Epithelial cell of esophagus (primary cell): ENCODE data around the gene ACER2.
"Not testable (repeated sequence)": the region's sequence is repeated elsewhere in the genome, so short reads cannot be mapped to it uniquely, and the experiment has no call there.

Experiments
- DNase-seq: peaks from one replicate; pipeline ENCODE4 v3.0.0; 2010; ENCODE audit warnings: low read depth
- H3K4me3 ChIP-seq: 2 replicates; pipeline ENCODE4 v1.5.1; 2011; ENCODE audit warnings: mild to moderate bottlenecking, low read length, control low read depth
- TF ChIP-seq, protein P1 (sequence below): IDR thresholded peaks from 2 replicates; pipeline ENCODE4 v1.5.1; 2011; ENCODE audit warnings: low read depth, mild to moderate bottlenecking, low read length, control low read depth, inconsistent platforms; ENCODE audit not compliant: insufficient read depth; ENCODE audit errors: missing control alignments

The ACER2 gene

DNA sequence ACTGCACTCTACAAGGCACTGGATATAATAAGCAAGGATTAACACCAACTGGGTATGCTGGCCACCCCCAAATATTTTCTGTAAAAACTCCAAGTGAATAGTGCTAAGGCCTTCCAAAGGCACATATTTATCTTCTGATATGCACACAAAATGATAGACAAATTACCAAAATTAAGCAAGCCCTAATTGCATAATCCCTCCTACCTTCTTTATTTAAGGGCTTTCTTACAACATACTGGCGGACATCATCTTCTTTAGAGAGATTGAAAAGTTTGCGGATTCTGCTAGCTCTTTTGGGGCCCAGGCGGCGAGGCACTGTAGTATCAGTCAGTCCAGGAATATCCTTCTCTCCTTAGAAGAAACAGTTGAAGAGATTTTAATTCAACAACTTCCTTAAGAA, 30.6 kb upstream of the ACER2 start:
- H3K4me3 ChIP-seq: peak overlapping the region; percentile 89
- no peak for DNase-seq
- TF ChIP-seq, protein P1, sequence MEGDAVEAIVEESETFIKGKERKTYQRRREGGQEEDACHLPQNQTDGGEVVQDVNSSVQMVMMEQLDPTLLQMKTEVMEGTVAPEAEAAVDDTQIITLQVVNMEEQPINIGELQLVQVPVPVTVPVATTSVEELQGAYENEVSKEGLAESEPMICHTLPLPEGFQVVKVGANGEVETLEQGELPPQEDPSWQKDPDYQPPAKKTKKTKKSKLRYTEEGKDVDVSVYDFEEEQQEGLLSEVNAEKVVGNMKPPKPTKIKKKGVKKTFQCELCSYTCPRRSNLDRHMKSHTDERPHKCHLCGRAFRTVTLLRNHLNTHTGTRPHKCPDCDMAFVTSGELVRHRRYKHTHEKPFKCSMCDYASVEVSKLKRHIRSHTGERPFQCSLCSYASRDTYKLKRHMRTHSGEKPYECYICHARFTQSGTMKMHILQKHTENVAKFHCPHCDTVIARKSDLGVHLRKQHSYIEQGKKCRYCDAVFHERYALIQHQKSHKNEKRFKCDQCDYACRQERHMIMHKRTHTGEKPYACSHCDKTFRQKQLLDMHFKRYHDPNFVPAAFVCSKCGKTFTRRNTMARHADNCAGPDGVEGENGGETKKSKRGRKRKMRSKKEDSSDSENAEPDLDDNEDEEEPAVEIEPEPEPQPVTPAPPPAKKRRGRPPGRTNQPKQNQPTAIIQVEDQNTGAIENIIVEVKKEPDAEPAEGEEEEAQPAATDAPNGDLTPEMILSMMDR: no peak

DNA sequence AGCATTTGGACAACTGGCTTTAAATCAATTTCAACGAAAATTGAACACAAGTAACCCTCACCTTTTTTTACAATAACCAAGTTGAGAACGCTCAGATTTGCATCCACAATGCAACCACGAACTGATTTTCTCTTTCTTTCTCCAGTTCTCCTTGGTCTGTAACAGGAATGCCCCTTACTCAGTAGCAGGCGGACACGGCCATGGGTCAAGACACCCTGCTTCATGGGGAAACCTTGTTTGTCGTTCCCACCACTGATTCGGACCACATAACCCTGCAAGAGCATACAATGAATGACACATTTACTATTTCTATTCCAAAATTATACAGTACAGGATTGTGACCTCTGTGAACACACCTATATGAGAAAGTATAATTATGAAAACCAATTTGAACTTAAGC, 30.2 kb upstream of the ACER2 start:
- H3K4me3 ChIP-seq: peak overlapping the region; percentile 89
- DNase-seq: no peak
- TF ChIP-seq, protein P1: no peak

DNA sequence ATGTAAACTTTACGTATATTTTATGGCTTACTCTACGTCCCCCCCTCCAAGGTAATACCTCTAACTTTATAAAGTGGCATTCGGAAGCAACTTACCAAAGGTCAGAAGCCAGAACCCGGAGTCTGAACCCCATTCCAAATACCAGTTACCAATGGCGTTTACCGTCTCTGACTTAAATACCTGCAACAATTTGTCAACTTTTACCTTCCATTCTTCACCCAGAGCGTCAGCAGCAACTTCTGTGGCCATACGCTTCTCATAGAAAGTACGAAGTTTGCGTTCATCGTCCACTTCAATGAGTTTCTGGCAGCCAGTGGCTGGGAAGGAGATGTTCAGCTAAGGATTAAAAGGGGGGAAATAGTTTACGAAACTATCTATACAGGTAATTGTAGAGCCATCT, 29.5 kb upstream of the ACER2 start:
- TF ChIP-seq, protein P1: no peak
- no peak for DNase-seq
- peak overlapping the region; percentile 89 for H3K4me3 ChIP-seq

DNA sequence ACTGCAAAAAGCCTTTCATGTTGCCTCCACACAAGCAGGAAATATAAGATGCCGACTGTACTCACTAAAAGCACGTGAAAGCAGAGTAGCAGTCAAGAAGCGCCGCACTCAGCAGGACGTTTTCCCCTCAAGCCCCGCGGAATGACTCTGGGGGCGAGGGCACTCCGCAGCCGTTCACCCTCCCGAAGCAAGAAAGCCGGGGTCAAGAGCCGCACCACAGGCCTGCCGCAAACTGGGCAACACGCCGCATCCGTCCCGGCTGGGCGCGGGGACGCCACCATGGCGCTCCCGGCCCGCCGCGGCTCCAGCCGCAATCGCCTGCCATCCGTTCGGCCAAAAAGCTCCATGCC, 29.1 kb upstream of the ACER2 start:
- peak; percentile 24 for DNase-seq
- peak overlapping the region; percentile 89 for H3K4me3 ChIP-seq
- TF ChIP-seq, protein P1: no peak

DNA sequence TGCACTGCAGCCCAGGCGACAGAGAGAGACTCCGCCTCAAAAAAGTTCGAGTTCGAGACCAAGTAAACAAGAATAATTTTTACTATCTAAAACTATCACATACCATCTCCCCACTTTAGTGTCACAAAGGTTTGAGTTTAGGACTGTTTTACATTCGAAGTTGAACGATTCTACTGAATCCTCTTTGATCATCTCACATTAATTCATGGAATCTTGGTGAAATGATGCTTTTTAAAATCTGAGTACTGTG, 28.1 kb upstream of the ACER2 start:
- TF ChIP-seq, protein P1: no peak
- peak overlapping the region; percentile 89 for H3K4me3 ChIP-seq
- DNase-seq: no peak

DNA sequence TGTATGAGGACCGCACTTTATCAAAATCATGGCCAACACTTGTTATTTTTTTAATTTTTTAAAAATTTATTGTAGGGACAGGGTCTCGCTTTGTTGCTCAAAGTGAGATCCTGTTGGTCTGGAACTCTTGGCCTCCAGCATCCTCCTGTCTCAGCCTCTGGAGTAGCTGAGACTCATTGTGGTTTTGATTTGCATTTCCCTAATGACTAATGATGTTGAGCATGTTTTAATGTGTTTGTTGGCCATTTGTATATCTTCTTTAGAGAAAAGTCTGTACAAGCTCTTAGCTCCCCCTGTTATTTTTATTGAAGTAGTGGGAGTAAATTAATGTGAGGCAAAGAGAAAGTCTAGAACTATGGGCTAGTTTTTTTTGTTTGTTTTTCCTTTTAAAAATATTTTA, 27.2 kb upstream of the ACER2 start:
- no peak overlapping the region for H3K4me3 ChIP-seq
- peak; percentile 28 for DNase-seq
- TF ChIP-seq, protein P1: no peak

DNA sequence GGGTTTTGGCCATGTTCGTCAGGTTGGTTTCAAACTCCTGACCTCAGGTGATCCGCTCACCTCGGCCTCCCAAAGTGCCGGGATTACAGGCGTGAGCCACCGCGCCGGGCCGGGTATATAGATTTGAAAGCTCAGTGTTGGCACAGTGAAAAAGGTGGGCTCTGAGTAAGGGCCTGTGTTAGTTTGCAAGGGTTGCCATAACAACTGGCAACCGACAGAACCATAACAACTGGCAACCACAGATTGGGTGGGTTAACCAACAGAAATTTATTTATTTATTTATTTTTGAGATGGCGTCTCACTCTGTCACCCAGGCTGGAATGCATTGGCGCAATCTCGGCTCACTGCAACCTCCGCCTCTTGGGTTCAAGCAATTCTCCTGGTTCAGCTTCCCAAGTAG, 23.6 kb upstream of the ACER2 start:
- H3K4me3 ChIP-seq, DNase-seq: not testable (repeated sequence)
